GM23248 (cell line): ENCODE measurements around the gene GDF7.

ENCODE experiments used
- EZH2 ChIP-seq: fragments of 200-600 bp; sonication (generic); IDR thresholded peaks from 2 replicates; pipeline ENCODE4 v1.6.1; 2018; ENCODE audit warnings: antibody characterized with exemption, mild to moderate bottlenecking; ENCODE audit not compliant: insufficient read depth, poor library complexity, severe bottlenecking
- EZH2phosphoT487 ChIP-seq: fragments of 200-600 bp; sonication (generic); IDR thresholded peaks from 2 replicates; pipeline ENCODE4 v1.6.1; 2018; ENCODE audit warnings: antibody characterized with exemption, moderate library complexity, mild to moderate bottlenecking, low read depth; ENCODE audit not compliant: insufficient read depth

- TF ChIP-seq EZH2phosphoT487 = no peak
- peak; percentile 38 for TF ChIP-seq EZH2
Observed at GRCh38 chr2:20664431-20665242, 2.3 kb upstream of the GDF7 start.
